ENCODE data around the gene IGF2BP1. TPM values are rescaled to one million over a fixed set of nuclear protein-coding genes. Genes with fewer than 3 reads are reported as not detected.
"Not testable (repeated sequence)": the region's sequence is repeated elsewhere in the genome, so short reads cannot be mapped to it uniquely, and the experiment has no call there.

Gene IGF2BP1
- total RNA-seq, 1 experiment from 2014 or later = 0.02 TPM

DNA sequence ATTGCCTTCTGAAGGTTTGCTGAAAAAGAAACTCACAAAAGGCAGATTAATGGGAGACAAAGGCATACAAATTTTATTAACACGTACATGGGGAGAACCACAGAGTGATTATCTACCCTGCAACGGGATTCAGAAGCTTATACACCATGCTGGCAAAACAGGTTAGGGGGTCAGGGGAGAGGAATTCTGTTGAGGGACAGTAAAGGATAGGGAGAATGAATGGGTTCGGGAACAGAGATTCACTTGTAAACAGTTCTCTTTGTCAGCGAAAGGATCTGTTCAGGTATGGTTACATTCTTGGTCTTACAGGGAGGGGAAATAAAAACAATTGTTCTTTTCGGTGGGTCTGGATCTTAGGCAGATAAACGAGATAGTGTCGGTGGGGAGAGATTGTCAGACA, 81.1 kb downstream of the IGF2BP1 start:
- Mint-ChIP-seq H3K27ac (ENCODE audit: low read depth, unreplicated experiment) (no peak overlapping the region), H3K36me3 (ENCODE audit: insufficient read depth, unreplicated experiment) (no peaks in the 10 kb centered on the region), H3K4me1 (ENCODE audit: insufficient read depth, unreplicated experiment) (peaks cover 10% of the 10 kb centered on the region), H3K4me3 (ENCODE audit: unreplicated experiment) (no peak overlapping the region), H3K27me3 (ENCODE audit: insufficient read depth, unreplicated experiment) (no peaks in the 10 kb centered on the region), H3K9me3 (ENCODE audit: unreplicated experiment) (no peaks in the 10 kb centered on the region)
- no TSS peak for BruUV-seq (replicated peaks)
- TF ChIP-seq, protein P1, sequence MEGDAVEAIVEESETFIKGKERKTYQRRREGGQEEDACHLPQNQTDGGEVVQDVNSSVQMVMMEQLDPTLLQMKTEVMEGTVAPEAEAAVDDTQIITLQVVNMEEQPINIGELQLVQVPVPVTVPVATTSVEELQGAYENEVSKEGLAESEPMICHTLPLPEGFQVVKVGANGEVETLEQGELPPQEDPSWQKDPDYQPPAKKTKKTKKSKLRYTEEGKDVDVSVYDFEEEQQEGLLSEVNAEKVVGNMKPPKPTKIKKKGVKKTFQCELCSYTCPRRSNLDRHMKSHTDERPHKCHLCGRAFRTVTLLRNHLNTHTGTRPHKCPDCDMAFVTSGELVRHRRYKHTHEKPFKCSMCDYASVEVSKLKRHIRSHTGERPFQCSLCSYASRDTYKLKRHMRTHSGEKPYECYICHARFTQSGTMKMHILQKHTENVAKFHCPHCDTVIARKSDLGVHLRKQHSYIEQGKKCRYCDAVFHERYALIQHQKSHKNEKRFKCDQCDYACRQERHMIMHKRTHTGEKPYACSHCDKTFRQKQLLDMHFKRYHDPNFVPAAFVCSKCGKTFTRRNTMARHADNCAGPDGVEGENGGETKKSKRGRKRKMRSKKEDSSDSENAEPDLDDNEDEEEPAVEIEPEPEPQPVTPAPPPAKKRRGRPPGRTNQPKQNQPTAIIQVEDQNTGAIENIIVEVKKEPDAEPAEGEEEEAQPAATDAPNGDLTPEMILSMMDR (IDR thresholded peaks at IDR 0.05; ENCODE audit: unreplicated experiment) = no peak
- intact Hi-C loops (cut with micrococcal nuclease) = no loop called here
- ChIA-PET CTCF (no interaction called here), POLR2A (no interaction called here)
- no peak for DNase-seq (ENCODE audit: unreplicated experiment)

DNA sequence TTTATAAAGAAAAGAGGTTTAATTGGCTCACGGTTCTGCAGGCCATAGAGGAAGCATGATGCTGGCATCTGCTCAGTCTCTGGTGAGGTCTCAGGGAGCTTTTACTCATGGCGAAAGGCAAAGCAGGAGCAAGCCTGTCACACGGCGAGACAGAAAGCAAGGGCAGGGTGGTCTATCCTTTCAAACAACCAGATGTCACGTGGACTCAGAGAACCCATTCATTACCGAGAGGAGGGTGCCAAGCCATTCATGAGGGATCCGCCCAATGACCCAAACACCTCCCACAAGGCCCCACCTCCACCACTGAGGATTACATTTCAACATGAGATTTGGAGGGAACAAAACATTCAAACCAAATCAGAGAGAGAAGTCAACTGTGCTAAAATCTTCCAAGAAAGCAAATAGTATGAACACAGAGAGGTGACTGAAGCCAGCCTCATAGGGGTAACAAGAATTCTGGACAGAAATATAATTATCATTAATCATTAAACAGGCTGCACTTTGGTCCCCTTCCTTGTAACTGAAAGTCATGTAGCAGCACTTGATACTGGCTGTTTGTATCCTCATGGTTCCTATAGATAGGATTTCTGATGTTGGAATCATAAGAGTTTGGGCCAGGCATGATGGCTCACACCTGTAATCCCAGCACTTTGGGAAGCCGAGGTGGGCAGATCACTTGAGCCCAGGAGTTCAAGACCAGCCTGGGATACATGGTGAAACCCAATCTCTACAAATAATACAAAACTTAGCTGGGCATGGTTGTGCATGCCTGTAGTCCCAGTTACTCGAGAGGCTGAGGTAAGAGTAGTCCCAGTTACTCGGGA, 82.9 kb downstream of the IGF2BP1 start:
- Mint-ChIP-seq H3K36me3 (ENCODE audit: insufficient read depth, unreplicated experiment) (no peaks in the 10 kb centered on the region), H3K27me3 (ENCODE audit: insufficient read depth, unreplicated experiment) (no peaks in the 10 kb centered on the region)

DNA sequence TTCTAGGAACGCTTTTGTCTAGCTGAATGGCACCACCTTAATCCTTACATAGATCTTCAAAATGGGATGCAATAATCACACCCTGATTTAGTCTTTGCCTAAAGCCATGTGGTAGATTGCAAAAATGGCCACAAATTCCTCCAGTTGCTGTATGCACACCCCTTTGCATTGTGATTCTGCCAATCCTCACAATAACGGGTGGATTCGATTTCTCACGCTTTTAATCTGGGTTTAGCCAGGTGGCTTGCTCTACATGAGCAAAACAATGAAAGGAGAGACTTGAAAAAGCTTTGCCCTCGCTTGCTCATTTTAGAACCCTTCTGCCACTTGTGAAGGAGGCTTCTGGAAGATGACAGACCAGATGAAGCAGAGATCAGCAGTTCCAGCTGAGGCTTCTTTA, 85.0 kb downstream of the IGF2BP1 start:
- Mint-ChIP-seq H3K9me3 (ENCODE audit: unreplicated experiment) (no peaks in the 10 kb centered on the region), H3K4me3 (ENCODE audit: unreplicated experiment) (no peak overlapping the region), H3K36me3 (ENCODE audit: insufficient read depth, unreplicated experiment) (no peaks in the 10 kb centered on the region), H3K4me1 (ENCODE audit: insufficient read depth, unreplicated experiment) (peaks cover 4% of the 10 kb centered on the region), H3K27me3 (ENCODE audit: insufficient read depth, unreplicated experiment) (no peaks in the 10 kb centered on the region), H3K27ac (ENCODE audit: low read depth, unreplicated experiment) (no peak overlapping the region)
- DNase-seq (ENCODE audit: unreplicated experiment) = no peak
- POLR2A ChIA-PET = no interaction called here
- intact Hi-C loops (cut with micrococcal nuclease) = no loop called here
- TF ChIP-seq, protein P1 (IDR thresholded peaks at IDR 0.05; ENCODE audit: unreplicated experiment) = no peak
- no TSS peak for BruUV-seq (replicated peaks)
- CTCF ChIA-PET = no interaction called here

More for the DNA sequence above, 82.9 kb downstream of the IGF2BP1 start:
- H3K4me3 Mint-ChIP-seq (ENCODE audit: unreplicated experiment) = no peak overlapping the region
- no peak for DNase-seq (ENCODE audit: unreplicated experiment)
- BruUV-seq (replicated peaks) = no TSS peak
- TF ChIP-seq, protein P1 (IDR thresholded peaks at IDR 0.05; ENCODE audit: unreplicated experiment) = no peak
- CTCF ChIA-PET = interaction anchor here (0.6 kb wide), 1 partner anchor 17 kb away, joined by 3 read pairs; no protein-coding TSS in a partner anchor
- H3K9me3 Mint-ChIP-seq (ENCODE audit: unreplicated experiment) = no peaks in the 10 kb centered on the region
- H3K27ac Mint-ChIP-seq (ENCODE audit: low read depth, unreplicated experiment) = no peak overlapping the region
- intact Hi-C loops (cut with micrococcal nuclease) = no loop called here
- POLR2A ChIA-PET = no interaction called here
- peaks cover 10% of the 10 kb centered on the region for H3K4me1 Mint-ChIP-seq (ENCODE audit: insufficient read depth, unreplicated experiment)

DNA sequence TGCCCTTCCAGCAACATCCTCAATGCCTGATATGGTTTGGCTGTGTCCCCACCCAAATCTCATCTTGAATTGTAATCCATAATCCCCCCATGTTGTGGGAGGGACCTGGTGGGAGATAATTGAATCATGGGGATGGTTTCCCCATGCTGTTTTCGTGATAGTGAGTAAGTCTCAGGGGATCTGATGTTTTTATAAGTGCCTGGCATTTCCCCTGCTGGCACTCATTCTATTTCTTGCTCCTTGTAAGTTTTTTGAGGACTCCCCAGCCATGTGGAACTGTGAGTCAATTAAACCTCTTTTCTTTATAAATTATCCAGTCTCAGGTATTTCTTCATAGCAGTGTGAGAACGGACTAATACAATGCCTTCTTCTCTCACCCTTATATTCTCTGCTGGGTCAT, 87.9 kb downstream of the IGF2BP1 start:
- H3K36me3 Mint-ChIP-seq (ENCODE audit: insufficient read depth, unreplicated experiment); H3K4me3 Mint-ChIP-seq (ENCODE audit: unreplicated experiment); H3K27ac Mint-ChIP-seq (ENCODE audit: low read depth, unreplicated experiment); H3K4me1 Mint-ChIP-seq (ENCODE audit: insufficient read depth, unreplicated experiment); intact Hi-C loops (cut with micrococcal nuclease); H3K27me3 Mint-ChIP-seq (ENCODE audit: insufficient read depth, unreplicated experiment); H3K9me3 Mint-ChIP-seq (ENCODE audit: unreplicated experiment); BruUV-seq (replicated peaks); POLR2A ChIA-PET: not testable (repeated sequence)
- peak; percentile 16 for DNase-seq (ENCODE audit: unreplicated experiment)
- CTCF ChIA-PET = interaction anchor here (0.6 kb wide), 1 partner anchor 147 kb away, joined by 3 read pairs; no protein-coding TSS in a partner anchor
